ENCODE results near the gene TBATA.

The TBATA gene

GRCh38 chr10:70752571-70752970 lies 32.6 kb downstream of the TBATA start:
- TF ChIP-seq CTCF (IDR thresholded peaks at IDR 0.05): no peak
- no peak overlapping the region for H3K4me3 ChIP-seq
- no peak for DNase-seq (ENCODE audit: low spot score)
- H3K27ac ChIP-seq: no peak overlapping the region

- H3K4me3 ChIP-seq: no peak overlapping the region
- no peak overlapping the region for H3K27ac ChIP-seq
- no peak for TF ChIP-seq CTCF (IDR thresholded peaks at IDR 0.05)
- no peak for DNase-seq (ENCODE audit: low spot score)
These were observed 33.2 kb downstream of the TBATA start for GRCh38 chr10:70751991-70752390.

- TF ChIP-seq CTCF (IDR thresholded peaks at IDR 0.05): no peak
- H3K4me3 ChIP-seq: no peak overlapping the region
- no peak overlapping the region for H3K27ac ChIP-seq
- no peak for DNase-seq (ENCODE audit: low spot score)
These were observed 33.8 kb downstream of the TBATA start for GRCh38 chr10:70751356-70751755.

GRCh38 chr10:70750156-70750703 lies 34.9 kb downstream of the TBATA start:
- TF ChIP-seq CTCF (IDR thresholded peaks at IDR 0.05): no peak
- no peak overlapping the region for H3K27ac ChIP-seq
- DNase-seq (ENCODE audit: low spot score): no peak

GRCh38 chr10:70749756-70750155 lies 35.4 kb downstream of the TBATA start:
- Histone ChIP-seq H3K27ac (no peak overlapping the region), H3K4me3 (no peak overlapping the region)
- TF ChIP-seq CTCF (IDR thresholded peaks at IDR 0.05): no peak
- no peak for DNase-seq (ENCODE audit: low spot score)

More at GRCh38 chr10:70750156-70750703, 34.9 kb downstream of the TBATA start:
- H3K4me3 ChIP-seq: no peak overlapping the region

GRCh38 chr10:70748801-70749573 lies 36.2 kb downstream of the TBATA start:
- no peak for DNase-seq (ENCODE audit: low spot score)
- H3K4me3 ChIP-seq: no peak overlapping the region
- no peak overlapping the region for H3K27ac ChIP-seq
- no peak for TF ChIP-seq CTCF (IDR thresholded peaks at IDR 0.05)

- Histone ChIP-seq H3K4me3 (no peak overlapping the region), H3K27ac (no peak overlapping the region)
- DNase-seq (ENCODE audit: low spot score): no peak
- TF ChIP-seq CTCF (IDR thresholded peaks at IDR 0.05): no peak
These were observed 36.9 kb downstream of the TBATA start for GRCh38 chr10:70748305-70748704.
